Measurements from ENCODE around the gene TMEM79. TPM values are rescaled to one million over a fixed set of nuclear protein-coding genes. Genes with fewer than 3 reads are reported as not detected.
A peak's percentile ranks its signal among the peaks of the same experiment; 100 is the strongest.

The TMEM79 gene
- total RNA-seq, 1 donor = 0.86 TPM

DNA sequence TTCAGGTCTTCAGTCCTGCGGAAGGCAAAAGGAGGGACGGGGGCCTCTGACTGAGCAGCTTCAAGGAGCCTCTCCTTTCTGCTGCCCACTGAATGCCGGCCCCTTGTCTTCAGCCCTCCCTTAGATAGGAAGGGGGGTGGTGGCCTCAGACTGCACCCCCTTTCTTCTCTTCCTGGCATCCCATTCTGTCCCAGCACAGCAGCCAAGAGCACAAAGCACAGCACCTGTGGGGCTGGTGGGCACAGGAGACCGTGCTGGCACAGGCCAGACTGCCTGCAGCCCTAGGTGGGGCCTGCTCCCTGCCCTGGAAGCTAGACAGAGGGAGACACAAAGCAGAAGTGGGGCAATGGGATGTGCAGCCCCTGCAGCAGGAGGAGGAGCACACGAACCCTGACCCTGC, 34.5 kb upstream of the TMEM79 start:
- no peak overlapping the region for H3K4me3 ChIP-seq (ENCODE audit: low read depth, low read length)
- TF ChIP-seq, protein P1, sequence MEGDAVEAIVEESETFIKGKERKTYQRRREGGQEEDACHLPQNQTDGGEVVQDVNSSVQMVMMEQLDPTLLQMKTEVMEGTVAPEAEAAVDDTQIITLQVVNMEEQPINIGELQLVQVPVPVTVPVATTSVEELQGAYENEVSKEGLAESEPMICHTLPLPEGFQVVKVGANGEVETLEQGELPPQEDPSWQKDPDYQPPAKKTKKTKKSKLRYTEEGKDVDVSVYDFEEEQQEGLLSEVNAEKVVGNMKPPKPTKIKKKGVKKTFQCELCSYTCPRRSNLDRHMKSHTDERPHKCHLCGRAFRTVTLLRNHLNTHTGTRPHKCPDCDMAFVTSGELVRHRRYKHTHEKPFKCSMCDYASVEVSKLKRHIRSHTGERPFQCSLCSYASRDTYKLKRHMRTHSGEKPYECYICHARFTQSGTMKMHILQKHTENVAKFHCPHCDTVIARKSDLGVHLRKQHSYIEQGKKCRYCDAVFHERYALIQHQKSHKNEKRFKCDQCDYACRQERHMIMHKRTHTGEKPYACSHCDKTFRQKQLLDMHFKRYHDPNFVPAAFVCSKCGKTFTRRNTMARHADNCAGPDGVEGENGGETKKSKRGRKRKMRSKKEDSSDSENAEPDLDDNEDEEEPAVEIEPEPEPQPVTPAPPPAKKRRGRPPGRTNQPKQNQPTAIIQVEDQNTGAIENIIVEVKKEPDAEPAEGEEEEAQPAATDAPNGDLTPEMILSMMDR (IDR thresholded peaks at IDR 0.05; ENCODE audit: insufficient read depth, low read depth, low read length) = no peak

DNA sequence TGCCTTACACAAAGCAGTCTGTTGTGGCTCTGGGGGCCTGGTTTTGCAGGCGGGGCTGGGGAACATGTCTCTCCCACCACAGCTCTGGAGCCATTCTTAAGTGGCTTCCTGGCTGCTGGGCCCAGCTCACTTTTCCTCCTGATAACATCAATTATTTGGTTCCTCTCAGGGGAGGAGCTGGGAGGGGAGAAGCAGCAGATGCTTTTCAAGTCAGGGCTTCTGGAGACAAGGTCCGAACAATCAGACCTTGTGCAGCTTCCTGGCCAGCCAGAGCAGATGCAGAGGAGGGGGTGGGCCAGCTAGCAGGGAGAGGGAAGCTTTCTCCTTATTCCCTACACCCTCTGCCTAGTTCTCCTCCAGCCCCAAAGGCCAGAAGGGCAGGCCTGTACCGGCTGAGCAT, 32.6 kb upstream of the TMEM79 start:
- no peak for DNase-seq (ENCODE audit: low read depth)
- no peak overlapping the region for H3K4me3 ChIP-seq (ENCODE audit: low read depth, low read length)
- TF ChIP-seq, protein P1 (IDR thresholded peaks at IDR 0.05; ENCODE audit: insufficient read depth, low read depth, low read length) = no peak

More for the DNA sequence above, 34.5 kb upstream of the TMEM79 start:
- DNase-seq (ENCODE audit: low read depth) = no peak

DNA sequence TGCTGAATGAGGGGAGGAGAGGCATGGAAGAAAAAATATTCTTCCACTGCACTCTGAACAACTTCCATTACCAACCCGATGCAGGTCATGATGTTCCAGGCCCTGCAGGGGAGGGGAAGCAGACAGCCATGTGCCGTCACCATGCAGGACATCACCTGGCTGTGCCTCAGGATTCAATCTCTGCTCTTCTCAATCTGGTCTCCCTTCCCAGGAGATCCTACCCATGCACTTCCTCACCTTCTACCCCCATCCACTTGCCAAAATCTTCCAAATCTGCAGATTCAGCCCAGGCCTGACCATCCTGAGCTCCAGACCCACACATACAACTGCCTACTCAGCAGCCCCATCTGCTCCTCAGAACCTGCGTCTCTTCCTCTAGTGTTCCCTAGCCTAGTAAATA, 30.5 kb upstream of the TMEM79 start:
- no peak for DNase-seq (ENCODE audit: low read depth)
- H3K4me3 ChIP-seq (ENCODE audit: low read depth, low read length) = no peak overlapping the region
- TF ChIP-seq, protein P1 (IDR thresholded peaks at IDR 0.05; ENCODE audit: insufficient read depth, low read depth, low read length) = no peak

DNA sequence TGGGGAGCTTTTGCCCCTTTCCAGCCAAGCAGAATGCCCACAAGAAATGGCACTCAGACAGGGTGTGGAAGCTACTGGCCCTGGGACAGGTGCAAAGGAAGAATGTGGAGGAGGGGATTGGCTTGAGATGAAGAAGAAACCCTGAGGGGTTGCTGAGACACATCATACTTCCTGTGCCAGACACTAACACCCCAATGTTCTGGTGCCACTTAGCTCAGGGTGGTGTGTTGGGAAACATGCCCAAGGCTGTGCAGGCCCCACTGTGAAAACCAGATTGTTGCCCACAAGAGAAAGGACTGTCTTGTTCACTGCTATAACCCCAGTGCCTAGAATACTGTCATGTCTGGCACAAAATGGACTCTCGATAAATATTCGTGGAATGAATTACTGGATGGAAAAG, 26.4 kb upstream of the TMEM79 start:
- TF ChIP-seq, protein P1 (IDR thresholded peaks at IDR 0.05; ENCODE audit: insufficient read depth, low read depth, low read length) = no peak
- H3K4me3 ChIP-seq (ENCODE audit: low read depth, low read length) = no peak overlapping the region
- no peak for DNase-seq (ENCODE audit: low read depth)

DNA sequence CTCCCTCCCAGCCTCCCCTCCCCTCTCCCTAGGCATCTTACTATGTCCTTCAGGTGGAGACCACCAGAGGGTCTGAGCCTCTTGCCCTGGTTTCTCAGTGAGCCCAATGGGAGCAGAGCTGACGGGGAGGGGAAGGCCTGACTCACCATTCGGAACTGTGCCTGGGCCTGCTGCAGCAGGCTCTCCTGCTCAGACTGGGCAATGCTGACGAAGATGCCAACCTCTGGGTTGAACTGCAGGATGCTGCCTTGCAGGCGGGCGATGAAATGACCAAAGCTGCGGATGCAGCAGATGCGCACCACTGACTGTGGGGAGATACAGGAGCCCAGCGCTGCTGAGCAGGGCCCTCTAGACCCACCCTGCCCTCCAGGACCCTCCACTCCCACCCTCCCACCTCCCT, 25.3 kb upstream of the TMEM79 start:
- TF ChIP-seq, protein P1 (IDR thresholded peaks at IDR 0.05; ENCODE audit: insufficient read depth, low read depth, low read length) = no peak
- no peak for DNase-seq (ENCODE audit: low read depth)
- H3K4me3 ChIP-seq (ENCODE audit: low read depth, low read length) = no peak overlapping the region

DNA sequence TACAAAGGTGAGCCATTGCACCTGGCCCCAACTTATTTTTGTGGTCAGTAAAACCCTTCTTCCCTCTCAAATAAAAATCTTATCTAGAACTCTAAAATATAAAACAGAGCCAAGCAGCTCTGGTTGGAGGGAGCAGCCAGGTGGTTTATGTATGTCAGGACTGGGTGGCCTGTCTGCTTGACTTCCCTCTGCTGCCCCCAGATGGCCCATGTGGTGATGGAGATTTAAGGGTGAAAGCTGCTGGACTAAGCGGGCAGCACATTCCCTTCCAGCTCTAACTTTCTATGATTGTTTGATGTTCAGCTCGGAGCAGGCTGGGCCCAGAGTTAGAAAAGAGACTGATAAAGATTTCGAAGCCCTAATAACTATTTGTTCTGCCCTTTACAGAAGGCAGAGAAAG, 24.3 kb upstream of the TMEM79 start:
- H3K4me3 ChIP-seq (ENCODE audit: low read depth, low read length) = no peak overlapping the region
- TF ChIP-seq, protein P1 (IDR thresholded peaks at IDR 0.05; ENCODE audit: insufficient read depth, low read depth, low read length) = peak; percentile 21
- peak; percentile 28 for DNase-seq (ENCODE audit: low read depth)

DNA sequence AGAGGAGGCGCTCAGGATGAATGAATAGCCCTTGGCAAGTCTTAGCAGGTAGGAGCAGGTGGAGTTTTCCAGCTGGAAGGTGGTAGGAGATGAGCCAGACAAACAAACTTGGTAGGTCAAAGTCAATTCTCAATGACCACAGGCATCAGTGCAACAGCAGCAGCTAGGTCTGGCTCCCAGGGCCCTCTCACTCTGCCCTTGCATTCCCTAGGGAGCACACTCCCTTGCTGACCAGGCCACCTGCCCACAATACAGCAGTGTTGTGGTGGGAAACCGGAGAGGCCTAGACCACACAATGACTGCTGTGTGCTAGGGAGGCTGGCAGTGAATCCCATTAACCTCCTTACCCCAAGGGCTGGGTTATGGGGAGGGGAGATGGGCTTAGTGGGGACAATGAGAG, 23.2 kb upstream of the TMEM79 start:
- no peak for DNase-seq (ENCODE audit: low read depth)
- TF ChIP-seq, protein P1 (IDR thresholded peaks at IDR 0.05; ENCODE audit: insufficient read depth, low read depth, low read length) = no peak
- no peak overlapping the region for H3K4me3 ChIP-seq (ENCODE audit: low read depth, low read length)

Data from fibroblast of villous mesenchyme (primary cell).